Measurements from ENCODE around the gene KRT75.

KRT75 gene

GRCh38 chr12:52394836-52395405 lies 39.2 kb downstream of the KRT75 start:
- DNase-seq: no peak

DNA sequence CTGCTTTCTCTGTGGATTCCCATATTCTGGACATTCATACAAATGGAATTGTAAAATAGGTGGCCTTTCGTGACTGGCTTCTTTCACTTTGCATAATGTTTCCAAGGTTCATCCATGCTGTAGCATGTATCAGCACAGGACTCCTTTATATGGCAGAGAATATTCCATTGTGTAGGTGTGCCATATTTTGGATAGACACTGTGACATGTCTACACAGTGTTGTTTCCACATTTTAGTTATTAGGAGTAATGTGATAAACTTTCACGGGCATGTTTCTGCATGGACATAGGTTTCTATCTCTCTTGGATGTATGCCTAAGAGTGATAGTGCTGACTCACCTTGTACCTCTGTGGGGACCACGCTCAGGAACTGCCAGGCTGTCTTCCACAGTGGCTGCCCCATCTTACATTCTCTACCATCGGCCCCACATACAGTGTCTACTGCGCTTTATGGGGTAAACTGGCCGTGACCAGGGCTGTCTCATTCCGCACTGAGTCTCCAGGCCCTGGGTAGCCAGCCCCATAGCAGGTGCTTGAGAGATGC lies 41.6 kb downstream of the KRT75 start:
- DNase-seq: no peak

- peak in 53 of 58 donors; percentile 8 to 80 (median 58) for DNase-seq
Measured at GRCh38 chr12:52391618-52392002, 42.6 kb downstream of the KRT75 start.

- DNase-seq: peak in 2 of 58 donors; percentile 2 to 8
Measured at GRCh38 chr12:52390739-52391617, 43.2 kb downstream of the KRT75 start.

- DNase-seq: peak in 37 of 58 donors; percentile 6 to 79 (median 42)
Measured at GRCh38 chr12:52389313-52390207, 44.6 kb downstream of the KRT75 start.

GRCh38 chr12:52387859-52388258 lies 46.3 kb downstream of the KRT75 start:
- DNase-seq: peak in 23 of 58 donors; percentile 5 to 67 (median 31)

- DNase-seq: no peak
Measured at GRCh38 chr12:52385226-52385702, 48.9 kb downstream of the KRT75 start, which contains the start of gene KRT84. KRT84 (minus strand) TSS chr12:52385652; CDS start chr12:52385585, 67 bp downstream.

GRCh38 chr12:52383331-52383730 lies 50.8 kb downstream of the KRT75 start:
- no peak for DNase-seq

DNA sequence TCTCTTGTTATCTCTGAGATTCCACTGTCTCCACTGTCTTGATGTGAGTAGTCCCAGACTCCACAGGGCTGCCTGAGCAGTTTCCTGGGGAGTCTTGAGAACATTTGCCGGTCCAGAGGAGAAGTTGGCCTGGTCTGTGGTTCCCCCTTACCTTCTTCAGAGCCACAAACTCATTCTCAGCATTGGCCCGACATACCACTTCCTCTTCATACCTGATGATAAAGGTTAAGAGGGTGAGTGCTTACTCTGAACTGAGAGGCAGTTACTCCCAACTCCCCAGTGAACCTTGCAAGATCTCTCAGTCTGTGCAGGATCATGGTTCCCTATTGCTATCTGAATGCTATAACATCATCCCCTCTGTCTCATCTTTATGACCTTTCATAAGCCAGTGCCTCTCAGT lies 51.3 kb downstream of the KRT75 start:
- no peak for DNase-seq

DNA sequence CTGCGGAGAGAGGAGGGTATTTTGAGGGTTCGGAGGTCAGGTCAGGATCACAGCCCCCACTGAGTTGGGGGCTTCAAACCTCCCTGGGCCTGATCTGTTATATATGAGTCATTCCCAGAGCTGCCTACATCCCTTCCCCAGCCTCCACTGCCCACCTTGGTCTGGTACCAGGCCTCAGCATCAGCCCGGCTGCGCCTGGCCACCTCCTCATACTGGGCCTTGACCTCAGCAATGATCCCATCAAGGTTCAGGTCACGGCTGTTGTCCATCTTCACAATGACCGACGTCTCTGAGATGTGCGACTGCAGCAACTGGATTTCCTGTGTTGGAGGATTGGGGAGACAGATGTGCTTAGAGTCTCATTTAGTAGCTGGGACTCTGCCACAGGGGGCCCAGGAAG lies 53.0 kb downstream of the KRT75 start:
- no peak for DNase-seq

- peak in 34 of 58 donors; percentile 4 to 58 (median 26) for DNase-seq
Measured at GRCh38 chr12:52380271-52380694, 53.9 kb downstream of the KRT75 start.

GRCh38 chr12:52379536-52379935 lies 54.6 kb downstream of the KRT75 start:
- DNase-seq: no peak

DNA sequence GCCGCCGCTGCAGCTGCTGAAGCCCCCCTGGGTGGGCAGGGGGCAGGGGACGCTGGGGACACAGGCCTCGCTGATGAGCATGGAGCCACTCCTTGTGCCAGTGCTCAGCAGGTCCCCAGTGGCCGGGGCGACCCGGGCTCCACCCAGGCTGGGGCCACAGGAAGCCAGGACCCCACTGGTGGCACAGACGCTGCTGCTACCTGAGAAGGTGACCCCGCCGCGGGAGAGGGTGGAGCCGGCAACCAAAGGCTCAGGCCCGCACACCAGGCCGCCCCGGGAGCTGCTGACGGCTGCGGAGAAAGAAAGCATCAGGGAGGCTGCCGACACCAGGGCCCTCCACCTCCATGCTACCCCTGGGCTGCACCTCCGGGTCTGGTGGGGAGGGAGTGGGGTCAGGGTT lies 56.1 kb downstream of the KRT75 start:
- DNase-seq: no peak

DNA sequence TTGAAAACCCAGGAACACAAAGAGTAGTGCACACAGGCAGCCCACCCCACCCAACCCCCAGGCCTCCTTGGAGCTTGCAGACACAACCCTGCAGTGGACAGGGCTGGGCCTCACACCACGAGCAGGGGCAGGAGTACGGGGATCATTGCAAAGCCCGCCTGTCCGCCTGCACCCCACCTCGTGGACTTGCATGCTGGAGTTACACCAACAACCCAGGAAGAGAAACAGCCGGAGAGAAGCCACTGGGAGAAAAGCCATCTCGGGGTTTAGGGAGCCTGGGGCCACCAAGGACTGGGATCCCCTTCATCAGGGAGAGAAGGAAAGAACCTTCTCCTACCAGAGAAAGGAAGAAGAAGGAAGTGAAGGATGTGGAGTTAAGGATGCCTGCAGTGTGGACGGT lies 56.9 kb downstream of the KRT75 start:
- no peak for DNase-seq

Measured in anterior cingulate cortex (tissue), 58 donors.